Raji (cell line): ENCODE measurements around the gene HOXD11.

Experiments used
- POLR2A ChIP-seq: IDR thresholded peaks from 2 replicates; pipeline ENCODE4 v1.6.1; 2011; ENCODE audit warnings: low read depth, low read length, control low read depth; ENCODE audit not compliant: insufficient read depth

HOXD11 gene

DNA sequence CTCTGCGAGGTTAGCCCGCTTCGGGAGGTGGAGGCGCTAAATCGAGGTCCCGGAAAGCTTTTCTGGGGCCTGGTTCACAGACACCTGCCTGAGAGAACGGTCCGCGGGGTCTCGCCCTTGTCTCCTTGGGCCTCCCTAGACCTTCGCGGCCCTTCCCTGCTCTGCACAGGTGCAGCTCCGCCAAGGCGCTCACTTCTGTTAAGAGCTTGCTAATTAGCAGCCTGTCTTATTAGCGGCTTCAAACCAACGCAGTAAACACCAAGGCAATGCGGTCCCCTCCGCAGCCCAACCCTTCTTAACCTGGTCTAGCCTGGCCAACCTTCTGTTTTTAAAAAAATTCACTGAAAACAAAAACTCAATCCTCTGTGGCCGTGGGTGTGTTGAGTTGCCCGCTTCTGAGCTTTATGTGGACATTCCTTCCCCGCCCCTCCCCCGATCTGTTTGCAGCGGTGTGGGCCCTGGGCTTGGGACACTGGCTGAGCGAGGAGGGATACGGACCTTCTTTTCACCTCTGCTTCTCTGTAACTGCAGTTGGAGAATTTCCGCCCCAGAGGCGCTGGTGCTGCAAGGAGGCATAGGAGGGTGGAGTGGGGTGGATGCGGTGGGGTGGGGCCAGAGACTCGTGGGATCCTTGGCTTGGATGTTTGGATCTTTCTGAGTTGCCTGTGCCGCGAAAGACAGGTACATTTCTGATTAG is 40.9 kb downstream of the HOXD11 start:
- TF ChIP-seq POLR2A: no peak

DNA sequence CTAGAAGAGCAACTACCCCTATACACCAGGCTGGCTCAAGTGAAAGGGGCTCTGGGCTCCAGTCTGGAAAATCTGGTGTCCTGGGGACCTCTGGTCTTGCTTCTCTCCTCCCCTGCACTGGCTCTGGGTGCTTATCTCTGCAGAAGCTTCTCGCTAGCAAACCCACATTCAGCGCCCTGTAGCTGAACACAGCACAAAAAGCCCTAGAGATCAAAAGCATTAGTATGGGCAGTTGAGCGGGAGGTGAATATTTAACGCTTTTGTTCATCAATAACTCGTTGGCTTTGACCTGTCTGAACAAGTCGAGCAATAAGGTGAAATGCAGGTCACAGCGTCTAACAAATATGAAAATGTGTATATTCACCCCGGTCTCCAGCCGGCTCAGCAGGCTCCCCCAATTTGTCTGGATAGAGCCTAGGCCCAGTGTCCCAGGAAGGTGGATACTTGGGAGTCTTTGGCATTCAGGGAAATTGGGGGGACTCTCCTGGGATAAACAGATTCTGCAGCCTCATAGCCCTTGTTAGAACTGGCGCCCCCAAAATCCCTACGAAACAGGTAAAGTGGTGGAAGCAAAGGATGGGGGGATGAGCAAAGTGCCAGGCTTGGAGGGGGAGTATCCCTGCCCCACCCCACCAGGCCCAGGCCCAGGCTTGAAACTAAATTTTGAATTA is 41.8 kb downstream of the HOXD11 start:
- TF ChIP-seq POLR2A: no peak

DNA sequence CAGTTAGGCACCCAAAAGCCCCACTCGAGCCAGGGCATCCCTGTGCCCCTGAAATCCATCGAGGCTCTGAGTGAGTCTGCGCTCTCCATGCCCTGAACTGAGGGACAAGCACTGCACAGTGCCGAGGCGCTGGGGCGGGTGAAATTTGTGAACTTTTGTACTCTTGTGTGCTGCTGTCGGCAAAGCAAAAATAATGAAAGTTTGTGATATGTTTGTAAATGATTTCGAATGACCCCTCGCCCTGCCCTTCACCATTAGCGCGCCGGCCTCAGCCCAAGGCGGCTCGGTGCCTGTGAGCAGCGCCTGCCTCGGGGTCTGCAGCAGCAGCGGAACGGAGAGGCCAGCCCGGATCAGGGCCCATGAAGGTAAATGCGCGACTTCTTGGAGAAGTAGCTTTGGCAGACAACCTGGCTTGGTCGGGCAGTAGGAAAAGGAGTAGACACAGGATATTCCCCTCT is 42.4 kb downstream of the HOXD11 start:
- TF ChIP-seq POLR2A: no peak

DNA sequence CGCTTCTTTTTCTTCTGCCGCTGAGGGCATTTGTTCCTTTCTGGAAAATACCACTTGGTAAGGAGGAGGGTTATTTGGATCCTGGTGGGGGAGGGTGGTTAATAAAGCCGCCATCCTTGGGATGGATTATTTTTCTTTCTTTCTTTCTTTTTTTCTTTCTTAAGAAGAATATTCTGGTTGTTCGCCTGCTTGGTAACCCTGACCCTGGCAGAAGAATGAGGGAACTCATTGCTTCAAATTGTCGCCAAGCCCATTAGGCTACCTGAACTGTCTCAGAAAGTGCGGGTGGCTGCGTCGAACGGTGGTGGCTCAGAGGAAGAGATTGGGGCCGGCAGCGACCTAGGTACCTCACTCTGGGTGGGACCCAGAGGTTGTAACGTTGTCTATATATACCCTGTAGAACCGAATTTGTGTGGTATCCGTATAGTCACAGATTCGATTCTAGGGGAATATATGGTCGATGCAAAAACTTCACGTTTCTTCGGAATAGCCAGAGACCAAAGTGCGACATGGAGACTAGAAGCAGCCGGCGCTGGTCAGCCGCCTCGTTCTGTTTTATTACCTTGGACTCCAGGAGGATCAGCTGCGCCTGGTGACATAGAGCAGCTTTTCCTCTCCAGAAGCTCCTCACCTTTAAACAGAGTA is 43.0 kb downstream of the HOXD11 start:
- TF ChIP-seq POLR2A: no peak

DNA sequence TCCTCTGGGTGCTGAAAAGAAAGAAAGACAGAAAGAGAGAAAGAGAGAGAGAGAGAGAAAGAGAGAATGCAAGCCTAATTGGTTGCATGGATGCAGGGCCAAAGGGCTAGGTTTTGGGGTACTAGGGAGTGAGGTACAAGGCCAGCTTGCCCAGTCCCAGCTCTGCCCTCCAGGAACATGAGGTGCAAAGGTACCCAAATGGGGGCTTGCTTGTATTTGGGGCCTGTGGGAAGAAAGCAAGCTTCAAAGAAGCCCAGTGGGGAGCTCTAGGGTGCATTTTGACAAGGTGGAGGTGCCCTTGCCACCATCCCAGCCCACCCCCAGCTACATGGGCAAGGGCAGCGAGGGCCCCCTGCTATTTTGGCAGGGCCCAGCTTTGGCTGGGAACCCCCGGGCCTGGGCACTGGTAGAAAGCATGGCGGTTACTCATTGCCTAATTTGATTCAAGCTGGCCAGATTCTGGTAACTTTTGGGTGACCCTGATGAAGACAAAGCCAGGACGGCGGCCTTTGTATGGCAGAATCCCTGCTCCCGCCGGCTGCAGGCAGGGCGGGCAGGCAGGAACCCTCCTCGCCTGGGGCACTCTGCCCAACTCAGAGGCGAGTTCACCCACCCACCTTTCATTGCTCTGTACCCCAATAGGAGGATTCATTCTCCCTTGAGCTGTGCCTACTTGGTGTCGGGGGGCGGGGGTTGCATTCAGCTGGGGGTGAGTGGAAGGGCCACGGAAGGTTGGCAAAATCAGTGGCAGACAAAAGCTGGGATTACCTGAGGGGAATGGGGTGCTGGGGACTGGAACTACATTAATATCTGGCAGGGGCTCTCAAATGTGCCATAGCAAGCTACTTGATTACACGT is 43.7 kb downstream of the HOXD11 start:
- TF ChIP-seq POLR2A: no peak

DNA sequence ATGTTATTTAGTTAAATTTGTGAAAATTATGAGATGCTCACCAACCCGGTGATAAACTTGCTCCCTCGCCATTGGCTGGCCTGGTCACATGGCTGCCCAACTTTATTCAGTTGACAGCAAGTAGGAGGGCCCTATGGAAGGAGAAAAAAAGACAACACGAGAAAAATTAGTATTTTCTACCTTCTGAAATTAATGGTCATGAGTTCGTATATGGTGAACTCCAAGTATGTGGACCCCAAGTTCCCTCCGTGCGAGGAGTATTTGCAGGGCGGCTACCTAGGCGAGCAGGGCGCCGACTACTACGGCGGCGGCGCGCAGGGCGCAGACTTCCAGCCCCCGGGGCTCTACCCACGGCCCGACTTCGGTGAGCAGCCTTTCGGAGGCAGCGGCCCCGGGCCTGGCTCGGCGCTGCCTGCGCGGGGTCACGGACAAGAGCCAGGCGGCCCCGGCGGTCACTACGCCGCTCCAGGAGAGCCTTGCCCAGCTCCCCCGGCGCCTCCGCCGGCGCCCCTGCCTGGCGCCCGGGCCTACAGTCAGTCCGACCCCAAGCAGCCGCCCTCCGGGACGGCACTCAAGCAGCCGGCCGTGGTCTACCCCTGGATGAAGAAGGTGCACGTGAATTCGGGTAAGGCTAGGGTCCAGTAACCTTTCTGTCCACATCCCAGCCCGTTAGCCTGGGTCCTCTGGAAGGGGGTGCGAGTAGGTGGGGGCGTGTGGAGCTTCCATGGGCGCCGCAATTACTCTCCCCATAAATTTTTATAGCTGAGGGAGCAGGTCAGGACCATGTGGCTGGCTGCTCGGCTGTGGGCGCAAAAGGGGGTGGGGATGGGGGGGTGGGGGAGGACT is 44.6 kb downstream of the HOXD11 start, which contains the start of gene HOXD4:
Gene HOXD4, plus strand, starts transcription at position 109 of the 846 bp plus-strand sequence. Its CDS starts 84 bp downstream, at position 193.
- TF ChIP-seq POLR2A: no peak

DNA sequence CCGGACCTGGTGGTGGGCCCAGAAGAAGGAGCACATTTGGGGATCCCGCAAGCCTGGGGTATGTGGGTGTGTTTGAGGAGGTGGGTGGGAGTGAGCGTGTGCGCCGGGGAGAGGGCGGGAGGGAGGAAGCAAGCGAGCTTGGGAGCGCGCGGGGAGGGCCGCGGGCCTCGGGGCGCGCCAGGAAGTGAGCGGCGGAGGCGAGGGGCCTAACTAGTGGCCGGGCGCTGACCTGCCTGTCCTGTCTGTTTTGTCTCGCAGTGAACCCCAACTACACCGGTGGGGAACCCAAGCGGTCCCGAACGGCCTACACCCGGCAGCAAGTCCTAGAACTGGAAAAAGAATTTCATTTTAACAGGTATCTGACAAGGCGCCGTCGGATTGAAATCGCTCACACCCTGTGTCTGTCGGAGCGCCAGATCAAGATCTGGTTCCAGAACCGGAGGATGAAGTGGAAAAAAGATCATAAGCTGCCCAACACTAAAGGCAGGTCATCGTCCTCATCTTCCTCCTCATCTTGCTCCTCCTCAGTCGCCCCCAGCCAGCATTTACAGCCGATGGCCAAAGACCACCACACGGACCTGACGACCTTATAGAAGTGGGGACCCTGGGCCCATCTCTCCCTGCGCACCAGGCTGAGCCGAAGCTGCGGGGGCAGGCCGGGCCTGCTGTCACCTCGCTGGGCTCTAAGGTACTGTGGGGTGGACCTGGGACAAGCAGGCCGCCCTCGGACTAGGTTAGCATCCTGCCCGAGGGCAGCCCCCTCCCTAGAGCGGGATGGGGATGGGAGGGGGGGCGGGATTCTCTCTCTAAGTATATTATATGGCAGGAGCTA is 45.5 kb downstream of the HOXD11 start:
- TF ChIP-seq POLR2A: no peak

DNA sequence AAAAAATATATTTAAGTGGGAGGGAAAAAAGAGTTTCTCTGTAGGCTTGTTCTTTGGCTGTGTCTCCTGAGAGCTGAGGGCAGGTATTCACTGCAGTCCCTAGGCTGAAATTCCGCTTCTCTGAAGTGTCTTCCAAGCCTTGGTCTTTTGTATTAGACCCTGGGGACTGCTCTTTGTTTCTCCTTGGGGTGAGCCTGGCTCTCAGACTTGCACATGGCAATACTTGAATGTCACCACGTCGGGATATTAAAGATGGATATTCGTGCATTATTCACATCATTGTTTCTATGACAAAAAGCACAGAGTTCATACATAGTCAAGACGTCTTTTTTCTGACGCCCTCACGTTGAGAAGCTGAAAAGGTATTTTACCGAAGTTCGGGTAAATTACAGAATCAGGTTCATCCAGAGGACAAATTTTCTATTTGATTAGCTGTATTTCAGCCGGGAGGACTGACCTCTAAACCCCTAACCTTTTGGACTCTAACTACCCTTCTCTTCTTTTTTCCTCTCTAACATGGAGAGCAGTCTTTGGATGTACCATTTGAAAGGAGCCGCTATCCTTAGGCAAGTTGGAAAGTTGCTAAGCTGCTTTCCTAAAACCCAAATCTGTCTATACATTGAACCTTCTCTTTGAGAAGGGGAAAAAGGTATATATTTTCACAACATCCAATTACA is 47.6 kb downstream of the HOXD11 start:
- TF ChIP-seq POLR2A: no peak

DNA sequence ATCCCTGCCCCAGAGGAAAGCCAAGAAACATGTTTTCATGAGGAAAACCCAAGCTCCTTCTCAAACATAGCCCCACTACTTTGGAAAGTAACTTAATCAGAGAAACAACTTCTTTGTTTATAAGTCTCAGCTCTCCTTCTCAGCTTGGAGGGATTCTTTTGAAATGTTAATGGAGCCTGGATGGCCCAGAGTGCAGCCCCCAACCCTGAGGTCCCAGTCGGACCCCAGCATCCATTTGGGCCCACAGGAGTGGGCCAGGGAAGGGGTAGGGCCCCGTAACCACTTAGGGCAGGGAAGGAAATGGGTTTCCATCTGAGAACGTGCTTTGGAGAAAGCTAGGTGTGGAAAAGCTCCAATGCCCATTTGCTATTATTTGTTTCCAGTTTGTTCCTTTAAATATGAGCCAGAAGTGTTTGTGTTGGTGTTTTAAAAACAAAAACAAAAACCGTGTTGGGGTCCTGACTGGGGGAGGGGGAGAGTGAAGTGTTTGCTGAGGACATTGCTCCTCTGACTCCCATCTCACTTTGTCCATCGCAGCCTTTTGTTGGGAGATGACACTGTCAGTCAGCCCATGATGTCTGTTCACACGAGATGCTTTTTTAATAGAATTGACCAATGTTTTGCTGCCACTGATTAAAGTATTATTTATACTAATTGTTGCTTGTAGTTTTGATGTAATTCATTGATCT is 48.4 kb downstream of the HOXD11 start:
- no peak for TF ChIP-seq POLR2A

DNA sequence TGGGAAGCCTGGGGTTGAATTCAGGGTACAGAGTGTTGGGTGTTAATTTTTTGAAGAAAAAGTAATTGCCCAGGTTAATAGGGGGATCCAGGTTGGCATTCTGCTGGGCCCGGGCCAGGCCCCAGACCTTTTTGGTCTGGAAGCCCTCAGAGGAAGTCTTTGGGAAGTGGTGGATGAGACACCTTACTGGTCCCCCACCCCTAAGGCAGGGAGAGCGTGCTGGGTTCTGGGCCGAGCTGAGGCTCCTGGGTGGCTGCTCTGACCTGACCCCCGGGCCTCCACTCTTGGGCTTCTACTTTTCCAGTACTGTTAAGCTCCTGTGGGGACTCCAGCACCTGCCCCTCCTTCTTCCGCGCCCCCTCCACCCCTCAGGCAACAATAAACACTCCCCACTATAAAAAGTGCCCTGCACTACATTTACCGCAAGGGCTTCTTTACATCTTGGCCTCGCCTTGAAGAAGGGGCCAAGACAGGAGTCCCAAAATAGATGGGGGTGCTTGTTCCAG is 49.3 kb downstream of the HOXD11 start:
- TF ChIP-seq POLR2A: no peak

DNA sequence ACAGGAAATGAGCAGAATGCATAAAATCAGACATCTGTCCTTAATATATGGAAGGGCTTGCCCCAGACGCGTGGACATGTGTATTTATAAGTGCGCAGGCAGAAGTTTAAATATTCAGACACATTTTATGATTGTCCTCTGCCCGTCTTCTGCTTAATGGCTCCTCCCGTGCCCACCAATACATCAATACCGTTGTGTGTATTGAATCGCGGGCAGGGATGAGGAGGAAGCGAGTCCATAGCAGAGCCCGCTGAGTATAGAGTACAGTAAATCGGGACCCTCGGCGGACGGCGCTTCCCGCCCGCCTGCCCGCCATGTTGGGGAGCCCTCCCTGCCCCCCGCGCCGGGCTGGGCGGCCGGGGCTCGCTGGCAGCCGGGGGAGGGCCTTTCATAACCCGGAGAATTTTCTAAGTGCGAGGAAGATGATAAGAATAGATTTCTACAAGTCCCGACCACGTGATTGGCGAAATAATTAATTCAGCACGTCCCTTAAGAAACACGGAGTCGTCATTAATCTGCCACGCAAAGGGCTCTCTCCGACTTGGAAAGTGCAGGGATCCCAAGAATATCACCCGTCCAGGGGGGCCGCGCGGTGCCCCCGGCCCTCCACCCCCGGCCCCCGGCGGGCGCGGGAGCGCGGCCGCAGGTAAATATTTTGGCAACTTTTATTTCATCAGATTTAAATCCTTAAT is 49.9 kb downstream of the HOXD11 start, which contains the start of gene HOXD3:
Gene HOXD3, plus strand, starts transcription at position 501 of the 692 bp plus-strand sequence. CDS start 11,808 bp downstream, outside the sequence.
- no peak for TF ChIP-seq POLR2A

DNA sequence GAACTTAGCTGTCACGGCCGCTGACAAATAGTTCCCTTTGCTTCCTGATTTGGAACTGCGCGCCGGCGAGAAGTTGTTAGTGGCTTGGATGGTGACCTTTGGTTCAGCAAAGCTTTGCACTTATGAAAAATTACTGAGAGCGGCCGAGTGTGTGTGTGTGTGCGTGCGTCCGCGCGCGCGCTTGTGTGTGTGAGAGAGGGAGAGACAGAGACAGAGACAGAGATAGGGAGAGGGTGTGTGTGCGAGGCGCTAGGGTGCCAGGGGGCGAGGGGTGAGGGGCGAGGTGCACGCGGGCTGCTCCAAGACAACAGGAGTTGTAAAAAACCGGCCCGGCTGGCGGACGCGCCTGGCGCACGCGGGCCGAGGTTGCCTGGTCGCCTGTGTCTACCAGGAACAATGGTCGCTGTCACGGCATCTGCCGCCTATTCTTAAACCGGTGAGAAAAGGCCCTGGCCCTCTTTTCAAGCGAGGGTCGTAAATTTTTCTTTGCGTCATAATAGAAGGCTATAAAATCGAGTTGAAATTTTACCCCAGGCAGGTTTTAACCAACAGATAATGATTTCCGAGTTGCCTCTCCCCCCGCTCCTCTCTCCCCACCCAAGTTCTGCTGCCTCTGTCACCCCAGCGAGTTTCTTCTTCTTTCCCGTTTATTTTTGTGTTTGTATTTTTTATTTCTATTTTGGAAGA is 50.6 kb downstream of the HOXD11 start:
- no peak for TF ChIP-seq POLR2A
